ENCODE measurements around the gene NDUFV2.

NDUFV2 gene

GRCh38 chr18:9113468-9114149 lies 11.1 kb downstream of the NDUFV2 start:
- Mint-ChIP-seq H3K27me3 (ENCODE audit: low read depth) (no peaks in the 10 kb centered on the region), H3K27ac (peak overlapping the region; percentile 77), H3K4me1 (ENCODE audit: low read depth) (peaks cover 73% of the 10 kb centered on the region), H3K4me3 (peak overlapping the region; percentile 36), H3K9me3 (no peaks in the 10 kb centered on the region), H3K36me3 (ENCODE audit: low read depth) (peaks cover 58% of the 10 kb centered on the region)
- no peak for DNase-seq (ENCODE audit: low spot score)

- Mint-ChIP-seq H3K36me3 (ENCODE audit: low read depth) (peaks cover 57% of the 10 kb centered on the region), H3K27me3 (ENCODE audit: low read depth) (no peaks in the 10 kb centered on the region), H3K4me1 (ENCODE audit: low read depth) (peaks cover 67% of the 10 kb centered on the region), H3K9me3 (no peaks in the 10 kb centered on the region), H3K27ac (peak overlapping the region; percentile 100), H3K4me3 (peak overlapping the region; percentile 84)
- DNase-seq (ENCODE audit: low spot score) = no peak
Measured at GRCh38 chr18:9115984-9116383, 13.5 kb downstream of the NDUFV2 start.

- Mint-ChIP-seq H3K4me3 (peak overlapping the region; percentile 74), H3K4me1 (ENCODE audit: low read depth) (peaks cover 65% of the 10 kb centered on the region), H3K36me3 (ENCODE audit: low read depth) (peaks cover 55% of the 10 kb centered on the region), H3K27me3 (ENCODE audit: low read depth) (no peaks in the 10 kb centered on the region), H3K9me3 (no peaks in the 10 kb centered on the region), H3K27ac (peak overlapping the region; percentile 91)
- DNase-seq (ENCODE audit: low spot score) = no peak
Measured at GRCh38 chr18:9117980-9118841, 15.7 kb downstream of the NDUFV2 start.

DNA sequence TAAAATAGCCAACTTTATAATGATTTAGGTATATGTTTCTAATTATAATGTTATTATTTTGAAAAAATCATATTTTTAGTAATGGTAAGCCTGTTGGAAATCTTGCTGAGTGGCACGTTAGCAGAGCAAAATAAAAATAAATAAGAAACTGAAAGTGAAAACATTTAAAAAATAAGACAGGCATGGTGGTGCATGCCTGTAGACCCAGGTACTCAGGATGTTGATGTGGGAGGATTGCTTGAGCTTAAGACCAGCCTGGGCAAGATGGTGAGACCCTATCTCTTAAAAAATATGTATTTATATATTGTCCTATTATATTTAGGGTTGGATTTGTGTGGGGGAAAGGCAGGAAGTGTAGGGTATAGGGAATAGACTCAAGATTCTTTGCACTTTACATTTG lies 18.3 kb downstream of the NDUFV2 start:
- H3K36me3 Mint-ChIP-seq (ENCODE audit: low read depth) = peaks cover 62% of the 10 kb centered on the region

DNA sequence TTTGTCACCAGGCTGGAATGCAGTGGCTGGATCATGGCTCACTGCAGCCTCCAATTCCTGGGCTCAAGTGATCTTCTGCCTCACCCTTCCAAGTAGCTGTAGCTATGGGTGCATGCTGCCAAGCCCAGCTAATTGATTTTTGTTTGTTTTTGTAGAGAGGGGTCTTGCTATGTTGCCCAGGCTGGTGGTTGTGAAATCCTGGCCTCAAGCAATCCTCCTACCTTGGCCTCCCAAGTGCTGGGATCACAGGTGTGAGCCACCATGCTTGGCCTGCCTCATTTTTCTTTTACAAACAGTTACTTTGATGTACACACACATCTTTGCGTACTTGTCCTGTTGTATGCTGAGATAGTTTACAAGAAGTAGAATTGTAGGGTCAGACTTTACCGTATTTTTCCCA lies 21.0 kb downstream of the NDUFV2 start:
- Mint-ChIP-seq H3K27me3 (ENCODE audit: low read depth) (no peaks in the 10 kb centered on the region), H3K36me3 (ENCODE audit: low read depth) (peaks cover 63% of the 10 kb centered on the region), H3K4me3 (no peak overlapping the region), H3K27ac (no peak overlapping the region), H3K9me3 (no peaks in the 10 kb centered on the region), H3K4me1 (ENCODE audit: low read depth) (peaks cover 40% of the 10 kb centered on the region)
- no peak for DNase-seq (ENCODE audit: low spot score)

More for the DNA sequence above, 18.3 kb downstream of the NDUFV2 start:
- Mint-ChIP-seq H3K4me3 (peak overlapping the region; percentile 61), H3K27me3 (ENCODE audit: low read depth) (no peaks in the 10 kb centered on the region), H3K9me3 (no peaks in the 10 kb centered on the region), H3K27ac (peak overlapping the region; percentile 76), H3K4me1 (ENCODE audit: low read depth) (peaks cover 59% of the 10 kb centered on the region)
- DNase-seq (ENCODE audit: low spot score) = no peak

DNA sequence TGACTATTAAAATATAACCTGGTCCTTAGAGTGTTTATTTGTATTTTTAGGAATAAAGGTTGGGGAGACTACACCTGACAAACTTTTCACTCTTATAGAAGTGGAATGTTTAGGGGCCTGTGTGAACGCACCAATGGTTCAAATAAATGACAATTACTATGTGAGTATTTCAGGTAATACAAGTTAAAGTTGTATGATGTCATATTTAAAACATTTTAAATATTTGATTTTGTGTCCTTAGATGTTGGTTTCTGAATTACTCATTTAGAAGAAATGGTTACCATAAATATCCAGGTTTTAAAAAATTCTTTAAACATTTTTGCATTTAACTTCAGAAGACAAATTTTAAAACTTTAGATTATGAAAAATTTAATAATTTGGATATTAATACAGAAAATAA lies 22.3 kb downstream of the NDUFV2 start:
- Mint-ChIP-seq H3K9me3 (no peaks in the 10 kb centered on the region), H3K36me3 (ENCODE audit: low read depth) (peaks cover 65% of the 10 kb centered on the region), H3K4me1 (ENCODE audit: low read depth) (peaks cover 39% of the 10 kb centered on the region), H3K27ac (no peak overlapping the region), H3K4me3 (no peak overlapping the region), H3K27me3 (ENCODE audit: low read depth) (no peaks in the 10 kb centered on the region)
- DNase-seq (ENCODE audit: low spot score) = no peak

- no peak overlapping the region for H3K27ac Mint-ChIP-seq
- no peak overlapping the region for H3K4me3 Mint-ChIP-seq
- H3K4me1 Mint-ChIP-seq (ENCODE audit: low read depth) = peaks cover 32% of the 10 kb centered on the region
Measured at GRCh38 chr18:9126337-9126736, 23.8 kb downstream of the NDUFV2 start.

GRCh38 chr18:9130195-9130594 lies 27.7 kb downstream of the NDUFV2 start:
- Mint-ChIP-seq H3K36me3 (ENCODE audit: low read depth) (peaks cover 64% of the 10 kb centered on the region), H3K27me3 (ENCODE audit: low read depth) (no peaks in the 10 kb centered on the region), H3K4me3 (no peak overlapping the region), H3K9me3 (no peaks in the 10 kb centered on the region), H3K27ac (no peak overlapping the region), H3K4me1 (ENCODE audit: low read depth) (peaks cover 33% of the 10 kb centered on the region)
- no peak for DNase-seq (ENCODE audit: low spot score)

More at GRCh38 chr18:9126337-9126736, 23.8 kb downstream of the NDUFV2 start:
- no peaks in the 10 kb centered on the region for H3K9me3 Mint-ChIP-seq
- peaks cover 65% of the 10 kb centered on the region for H3K36me3 Mint-ChIP-seq (ENCODE audit: low read depth)
- no peaks in the 10 kb centered on the region for H3K27me3 Mint-ChIP-seq (ENCODE audit: low read depth)
- DNase-seq (ENCODE audit: low spot score) = no peak

DNA sequence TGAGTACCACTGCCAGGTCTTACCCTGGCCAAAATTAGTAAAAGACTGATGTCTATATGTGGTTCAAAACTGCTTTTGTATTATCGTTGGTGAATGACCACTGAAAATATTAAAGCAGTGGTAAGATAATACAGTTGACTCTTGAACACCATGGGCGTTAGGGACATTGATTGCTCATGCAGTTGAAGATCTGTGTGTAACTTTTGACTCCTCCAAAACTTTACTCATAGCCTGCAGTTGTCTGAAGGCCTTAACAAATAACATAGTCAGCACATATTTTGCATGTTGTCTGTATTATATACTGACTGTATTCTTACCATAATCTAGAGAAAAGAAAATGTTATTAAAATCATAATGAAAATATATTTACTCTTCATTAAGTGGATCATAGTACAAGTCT lies 28.3 kb downstream of the NDUFV2 start:
- DNase-seq (ENCODE audit: low spot score) = no peak
- H3K4me1 Mint-ChIP-seq (ENCODE audit: low read depth) = peaks cover 33% of the 10 kb centered on the region
- no peaks in the 10 kb centered on the region for H3K9me3 Mint-ChIP-seq
- no peak overlapping the region for H3K4me3 Mint-ChIP-seq
- no peak overlapping the region for H3K27ac Mint-ChIP-seq
- H3K36me3 Mint-ChIP-seq (ENCODE audit: low read depth) = peaks cover 63% of the 10 kb centered on the region
- no peaks in the 10 kb centered on the region for H3K27me3 Mint-ChIP-seq (ENCODE audit: low read depth)

DNA sequence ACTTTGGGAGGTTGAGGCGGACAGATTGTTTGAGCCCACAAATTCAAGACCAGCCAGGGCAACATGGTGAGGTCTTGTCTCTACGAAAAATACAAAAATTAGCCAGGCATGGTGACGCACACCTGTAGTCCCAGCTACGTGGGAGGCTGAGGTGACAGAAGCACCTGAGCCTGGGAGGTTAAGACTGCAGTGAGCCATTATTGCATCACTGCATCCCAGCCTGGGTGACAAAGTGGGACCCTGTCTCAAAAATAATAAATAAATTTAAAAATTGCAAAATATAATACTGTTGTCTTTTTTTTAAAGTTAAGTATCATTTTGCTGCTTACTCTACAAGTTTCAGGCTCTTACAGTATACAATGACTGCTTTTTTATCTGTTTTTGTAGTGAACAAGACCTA lies 30.1 kb downstream of the NDUFV2 start:
- Mint-ChIP-seq H3K27me3 (ENCODE audit: low read depth) (peaks cover 2% of the 10 kb centered on the region), H3K9me3 (no peaks in the 10 kb centered on the region), H3K4me3 (no peak overlapping the region), H3K36me3 (ENCODE audit: low read depth) (peaks cover 61% of the 10 kb centered on the region), H3K4me1 (ENCODE audit: low read depth) (peaks cover 34% of the 10 kb centered on the region), H3K27ac (no peak overlapping the region)
- DNase-seq (ENCODE audit: low spot score) = no peak

GRCh38 chr18:9133225-9133624 lies 30.7 kb downstream of the NDUFV2 start:
- no peak overlapping the region for H3K4me3 Mint-ChIP-seq
- peaks cover 2% of the 10 kb centered on the region for H3K27me3 Mint-ChIP-seq (ENCODE audit: low read depth)
- peaks cover 56% of the 10 kb centered on the region for H3K36me3 Mint-ChIP-seq (ENCODE audit: low read depth)
- no peaks in the 10 kb centered on the region for H3K9me3 Mint-ChIP-seq
- peak overlapping the region; percentile 76 for H3K27ac Mint-ChIP-seq
- peaks cover 34% of the 10 kb centered on the region for H3K4me1 Mint-ChIP-seq (ENCODE audit: low read depth)
- no peak for DNase-seq (ENCODE audit: low spot score)

- H3K27ac Mint-ChIP-seq = peak overlapping the region; percentile 99
- no peaks in the 10 kb centered on the region for H3K9me3 Mint-ChIP-seq
- H3K4me3 Mint-ChIP-seq = peak overlapping the region; percentile 96
- DNase-seq (ENCODE audit: low spot score) = no peak
- H3K36me3 Mint-ChIP-seq (ENCODE audit: low read depth) = peaks cover 53% of the 10 kb centered on the region
- peaks cover 41% of the 10 kb centered on the region for H3K4me1 Mint-ChIP-seq (ENCODE audit: low read depth)
- peaks cover 2% of the 10 kb centered on the region for H3K27me3 Mint-ChIP-seq (ENCODE audit: low read depth)
Measured at GRCh38 chr18:9135081-9135911, 32.8 kb downstream of the NDUFV2 start.

DNA sequence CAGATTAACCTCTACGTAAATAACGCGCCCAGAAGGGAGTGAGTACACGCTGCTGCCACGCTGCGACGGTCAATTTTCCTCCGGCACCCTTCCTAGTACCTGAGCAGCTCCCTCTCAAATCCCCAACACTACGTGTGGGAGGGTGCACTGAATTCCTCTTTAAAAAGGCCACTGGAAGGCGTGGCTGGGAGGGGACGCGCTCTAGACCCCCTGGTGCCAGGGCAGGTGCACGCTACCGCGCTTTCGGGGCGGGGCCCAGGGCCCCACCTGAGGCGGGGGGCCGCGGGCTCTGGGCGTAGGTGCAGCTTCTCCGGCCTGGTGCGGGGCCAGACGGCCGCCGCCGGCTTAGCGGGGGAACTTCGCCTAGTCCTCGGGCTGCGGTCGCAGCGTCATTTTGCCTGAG lies 33.4 kb downstream of the NDUFV2 start:
- Mint-ChIP-seq H3K4me1 (ENCODE audit: low read depth) (peaks cover 44% of the 10 kb centered on the region), H3K27ac (peak overlapping the region; percentile 99), H3K36me3 (ENCODE audit: low read depth) (peaks cover 49% of the 10 kb centered on the region), H3K4me3 (peak overlapping the region; percentile 96), H3K9me3 (no peaks in the 10 kb centered on the region), H3K27me3 (ENCODE audit: low read depth) (peaks cover 2% of the 10 kb centered on the region)
- no peak for DNase-seq (ENCODE audit: low spot score)

All from T-helper 2 cell treated with Interferon-gamma antibody and Interleukin-4, amounts not matched to agents 5 μg/mL and 100 μg/mL, for 36 hours (primary cell).